ENCODE data around the gene ITCH.

- TF ChIP-seq POLR2A (IDR thresholded peaks at IDR 0.05) (no peak), CTCF (IDR thresholded peaks at IDR 0.05) (no peak)
Measured at GRCh38 chr20:34461779-34462087, 98.7 kb downstream of the ITCH start.
